HepG2 (cell line): ENCODE measurements around the gene TMEM198. TPM values are rescaled to one million over a fixed set of nuclear protein-coding genes. Genes with fewer than 3 reads are reported as not detected.

Experiments used
- ATAC-seq: fragments of 200-7000 bp; cut with Tn5 transposase; 3 replicates; pipeline ENCODE4 v1.9.1; 2020; ENCODE audit warnings: mild to moderate bottlenecking, moderate library complexity
- BruUV-seq: library from RNA; stranded (reverse); fragments of 400-500 nt; replicated peaks from 2 replicates; lab custom pipeline; 2021; lab: Mats Ljungman, UMichigan
- CTCF ChIA-PET: fragments of 300-600 bp; formaldehyde crosslinking; extraction: SDS; loops from one replicate; lab custom pipeline; 2021; ENCODE audit warnings: low total read pairs, inconsistent platforms, low intra/inter-chr PET ratio; lab: Yijun Ruan, JAX
- POLR2A ChIA-PET: fragments of 350-600 bp; sonication (Branson Sonifier 250); formaldehyde crosslinking; loops from one replicate; lab custom pipeline; 2020; ENCODE audit warnings: antibody characterized with exemption, inconsistent platforms; lab: Yijun Ruan, JAX
- DNase-seq: peaks from one replicate; pipeline ENCODE4 v3.0.0-alpha.2; 2015; ENCODE audit warnings: low spot score
- FAIRE-seq: peaks from 3 replicates; lab custom pipeline; 2011; peaks lifted over from hg19 to GRCh38; lab: Jason Lieb, UNC
- H2AFZ ChIP-seq: one replicate; pipeline ENCODE4 v1.6.1; 2011; ENCODE audit warnings: low read length, inconsistent platforms
- H3K27ac ChIP-seq: fragments of 300-600 bp; 3 replicates; pipeline ENCODE4 v1.8.0; 2011; ENCODE audit warnings: mixed run types, mild to moderate bottlenecking, mixed read lengths, low read length, inconsistent platforms; ENCODE audit not compliant: insufficient read depth; ENCODE audit errors: extremely low read length
- H3K27me3 ChIP-seq, 2 experiments: fragments of 200-600 bp in 1 of 2; 2 replicates in 1 of 2; 3 replicates in 1 of 2; pipeline versions ENCODE4 v1.6.0 to v1.8.0; 2011; ENCODE audit warnings: low read length in 2 of 2, mild to moderate bottlenecking in 2 of 2, moderate library complexity in 2 of 2, inconsistent platforms in 1 of 2; ENCODE audit not compliant: insufficient read depth in 2 of 2, control insufficient read depth in 1 of 2
- H3K36me3 ChIP-seq, 2 experiments: fragments of 200-600 bp in 1 of 2; replicated peaks in 1 of 2; 2 replicates in 1 of 2; 3 replicates in 1 of 2; pipeline versions ENCODE4 v1.5.1 to v1.8.0; 2011; ENCODE audit warnings: low read length in 2 of 2, inconsistent platforms in 1 of 2; ENCODE audit not compliant: insufficient read depth in 2 of 2, control insufficient read depth in 1 of 2
- H3K4me1 ChIP-seq: 2 replicates; pipeline ENCODE4 v1.5.1; 2012; ENCODE audit warnings: low read length, inconsistent platforms; ENCODE audit not compliant: insufficient read depth
- H3K4me2 ChIP-seq: 2 replicates; pipeline ENCODE4 v1.6.0; 2011; ENCODE audit warnings: low read depth, low read length, inconsistent platforms
- H3K4me3 ChIP-seq, 3 experiments: fragments of 200-600 bp in 1 of 3; sonication (generic), shearing (Covaris generic) in 1 of 3; replicated peaks in 1 of 3; 2 replicates each; pipeline ENCODE4 v1.5.1; 2011 to 2016; ENCODE audit warnings: low read length in 3 of 3, inconsistent platforms in 2 of 3, low read depth in 2 of 3, mild to moderate bottlenecking in 2 of 3, control low read depth in 1 of 3, mixed read lengths in 1 of 3; ENCODE audit not compliant: insufficient read depth in 1 of 3
- H3K79me2 ChIP-seq: one replicate; pipeline ENCODE4 v1.6.1; 2011; ENCODE audit warnings: low read length, inconsistent platforms; ENCODE audit not compliant: insufficient read depth
- H3K9ac ChIP-seq: 2 replicates; pipeline ENCODE4 v1.6.0; 2011; ENCODE audit warnings: mild to moderate bottlenecking, low read depth, low read length, inconsistent platforms; ENCODE audit not compliant: insufficient read depth
- H3K9me3 ChIP-seq: 2 replicates; pipeline ENCODE4 v1.5.1; 2012; ENCODE audit warnings: mild to moderate bottlenecking, low read length
- H4K20me1 ChIP-seq: 2 replicates; pipeline ENCODE4 v1.6.0; 2011; ENCODE audit warnings: inconsistent platforms, mild to moderate bottlenecking, low read length, moderate library complexity; ENCODE audit not compliant: insufficient read depth
- CEBPB ChIP-seq: IDR thresholded peaks from 2 replicates; pipeline ENCODE4 v1.6.1; 2011; ENCODE audit warnings: low read depth, low read length, improper control_type of control experiment, borderline replicate concordance
- CENPT ChIP-seq: sonication (generic); formaldehyde crosslinking; IDR thresholded peaks from 2 replicates; pipeline ENCODE4 v1.8.0; 2022; ENCODE audit warnings: low read depth, mild to moderate bottlenecking, moderate library complexity, missing genetic modification reagents
- DRAP1 ChIP-seq: IDR thresholded peaks from 2 replicates; pipeline ENCODE4 v1.6.1; 2016; ENCODE audit warnings: missing genetic modification reagents, missing compliant biosample characterization
- JARID2 ChIP-seq: sonication (generic); formaldehyde crosslinking; IDR thresholded peaks from 2 replicates; pipeline ENCODE4 v1.8.1; 2023; ENCODE audit warnings: missing genetic modification reagents, inconsistent platforms; ENCODE audit not compliant: insufficient replicate concordance
- MAZ ChIP-seq, 2 experiments: sonication (generic) in 1 of 2; formaldehyde crosslinking in 1 of 2; IDR thresholded peaks; 2 replicates each; pipeline versions ENCODE4 v1.5.0 to v1.6.1; 2012 to 2020; ENCODE audit warnings: low read depth in 2 of 2, mild to moderate bottlenecking in 2 of 2, borderline replicate concordance in 1 of 2, improper control_type of control experiment in 1 of 2, low read length in 1 of 2, missing genetic modification reagents in 1 of 2, moderate library complexity in 1 of 2
- PRPF4 ChIP-seq: fragments of 200-400 bp; formaldehyde crosslinking; IDR thresholded peaks from 2 replicates; pipeline ENCODE4 v1.6.1; 2016; ENCODE audit warnings: low read length, low read depth; ENCODE audit not compliant: poor library complexity, severe bottlenecking
- RAD21 ChIP-seq: fragments of 450-650 bp; formaldehyde crosslinking; IDR thresholded peaks from 2 replicates; pipeline ENCODE4 v1.5.0; 2020; ENCODE audit warnings: mild to moderate bottlenecking
- RCOR2 ChIP-seq: IDR thresholded peaks from 2 replicates; pipeline ENCODE4 v1.6.1; 2016; ENCODE audit warnings: missing biosample characterization, missing genetic modification reagents
- STAT5B ChIP-seq: sonication (generic); formaldehyde crosslinking; IDR thresholded peaks from 2 replicates; pipeline ENCODE4 v1.4.0; 2020; ENCODE audit warnings: missing genetic modification reagents
- ZNF432 ChIP-seq: sonication (generic); formaldehyde crosslinking; IDR thresholded peaks from 2 replicates; pipeline ENCODE4 v1.5.0; 2020; ENCODE audit warnings: missing genetic modification reagents, mild to moderate bottlenecking, borderline replicate concordance
- WGBS: methylation state at CpG from one replicate; pipeline ENCODE4 v1.1.6; 2017; ENCODE audit warnings: low lambda C conversion rate; 5-methylcytosine and 5-hydroxymethylcytosine counted together
- in situ Hi-C: cut with HindIII; loops from 2 replicates; pipeline ENCODE4 v1.10.0; 2017; ENCODE audit warnings: low pct_unique_long_range_greater_than_20kb; ENCODE audit not compliant: extremely low pct_ligation_motif_present
- intact Hi-C: fragments of 100-400 bp; cut with micrococcal nuclease; formaldehyde crosslinking; loops from one replicate; pipeline ENCODE4 v1.10.0; 2022; ENCODE audit not compliant: unreplicated experiment
- polyA plus RNA-seq, 8 experiments: library from polyadenylated mRNA; depleted of rRNA in 3 of 8; stranded (reverse) in 7 of 8; unstranded in 1 of 8; fragments of >200 nt; fragmentation: Illumina TruSeq in 4 of 8; extraction: Trizol in 4 of 8; gene quantifications; 2 replicates each; pipeline versions ENCODE4 v1.2.1 to v1.2.3, GENCODE V29; 2011 to 2016; ENCODE audit warnings: low read depth in 4 of 8, missing spikeins in 1 of 8, mixed read lengths in 1 of 8; ENCODE audit not compliant: insufficient read depth in 1 of 8
- total RNA-seq, 5 experiments: library from RNA; depleted of rRNA; stranded (reverse); fragments of >200 nt; fragmentation: Illumina TruSeq; extraction: Trizol; gene quantifications; 2 replicates each; pipeline ENCODE4 v1.2.3, GENCODE V29; 2016; ENCODE audit warnings: low read depth in 1 of 5
- TF ChIP-seq, protein P1 (sequence below): sonication (generic); formaldehyde crosslinking; IDR thresholded peaks from 2 replicates; pipeline ENCODE4 v1.4.0; 2020; ENCODE audit warnings: missing genetic modification reagents
- TF ChIP-seq, protein P2 (sequence below): sonication (generic); formaldehyde crosslinking; IDR thresholded peaks from 2 replicates; pipeline ENCODE4 v1.4.0; 2020; ENCODE audit warnings: missing genetic modification reagents
- TF ChIP-seq, protein P3 (sequence below): sonication (generic); formaldehyde crosslinking; IDR thresholded peaks from 2 replicates; pipeline ENCODE4 v1.4.0; 2020; ENCODE audit warnings: missing genetic modification reagents, borderline replicate concordance

The TMEM198 gene
- total and polyA plus RNA-seq, 2 of the 13 experiments (the other 11 are each of a cell fraction or from before 2014, with no cell fraction given): 17.3 to 23.5 TPM

GRCh38 chr2:219521066-219521880 is 22.6 kb upstream of the TMEM198 start:
- H3K27me3 ChIP-seq: peaks cover 24 to 96% of the 10 kb centered on the region in 2 experiments
- POLR2A ChIA-PET: interaction anchor here (0.6 to 1.7 kb wide), 2 partner anchors 9 to 23 kb away, joined by 4 to 5 read pairs; partner anchors contain the start of gene GMPPA
- DNase-seq: peak; percentile 33
- no peak for TF ChIP-seq ZNF432
- TF ChIP-seq, protein P1, sequence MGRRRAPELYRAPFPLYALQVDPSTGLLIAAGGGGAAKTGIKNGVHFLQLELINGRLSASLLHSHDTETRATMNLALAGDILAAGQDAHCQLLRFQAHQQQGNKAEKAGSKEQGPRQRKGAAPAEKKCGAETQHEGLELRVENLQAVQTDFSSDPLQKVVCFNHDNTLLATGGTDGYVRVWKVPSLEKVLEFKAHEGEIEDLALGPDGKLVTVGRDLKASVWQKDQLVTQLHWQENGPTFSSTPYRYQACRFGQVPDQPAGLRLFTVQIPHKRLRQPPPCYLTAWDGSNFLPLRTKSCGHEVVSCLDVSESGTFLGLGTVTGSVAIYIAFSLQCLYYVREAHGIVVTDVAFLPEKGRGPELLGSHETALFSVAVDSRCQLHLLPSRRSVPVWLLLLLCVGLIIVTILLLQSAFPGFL: no peak
- TF ChIP-seq JARID2 (CRISPR knock-in tag): no peak
- no peak for TF ChIP-seq PRPF4
- TF ChIP-seq STAT5B: no peak
- TF ChIP-seq DRAP1 (CRISPR knock-in tag): no peak
- no peak for TF ChIP-seq CEBPB
- TF ChIP-seq, protein P2, sequence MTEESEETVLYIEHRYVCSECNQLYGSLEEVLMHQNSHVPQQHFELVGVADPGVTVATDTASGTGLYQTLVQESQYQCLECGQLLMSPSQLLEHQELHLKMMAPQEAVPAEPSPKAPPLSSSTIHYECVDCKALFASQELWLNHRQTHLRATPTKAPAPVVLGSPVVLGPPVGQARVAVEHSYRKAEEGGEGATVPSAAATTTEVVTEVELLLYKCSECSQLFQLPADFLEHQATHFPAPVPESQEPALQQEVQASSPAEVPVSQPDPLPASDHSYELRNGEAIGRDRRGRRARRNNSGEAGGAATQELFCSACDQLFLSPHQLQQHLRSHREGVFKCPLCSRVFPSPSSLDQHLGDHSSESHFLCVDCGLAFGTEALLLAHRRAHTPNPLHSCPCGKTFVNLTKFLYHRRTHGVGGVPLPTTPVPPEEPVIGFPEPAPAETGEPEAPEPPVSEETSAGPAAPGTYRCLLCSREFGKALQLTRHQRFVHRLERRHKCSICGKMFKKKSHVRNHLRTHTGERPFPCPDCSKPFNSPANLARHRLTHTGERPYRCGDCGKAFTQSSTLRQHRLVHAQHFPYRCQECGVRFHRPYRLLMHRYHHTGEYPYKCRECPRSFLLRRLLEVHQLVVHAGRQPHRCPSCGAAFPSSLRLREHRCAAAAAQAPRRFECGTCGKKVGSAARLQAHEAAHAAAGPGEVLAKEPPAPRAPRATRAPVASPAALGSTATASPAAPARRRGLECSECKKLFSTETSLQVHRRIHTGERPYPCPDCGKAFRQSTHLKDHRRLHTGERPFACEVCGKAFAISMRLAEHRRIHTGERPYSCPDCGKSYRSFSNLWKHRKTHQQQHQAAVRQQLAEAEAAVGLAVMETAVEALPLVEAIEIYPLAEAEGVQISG (CRISPR knock-in tag): 0 out of 2 replicates have a peak, but pooled peaks have one; percentile 27
- TF ChIP-seq RCOR2 (CRISPR knock-in tag): no peak
- peak; percentile 23; the same call in 1 of the 2 replicates for TF ChIP-seq RAD21 (CRISPR knock-in tag)
- TF ChIP-seq, protein P3, sequence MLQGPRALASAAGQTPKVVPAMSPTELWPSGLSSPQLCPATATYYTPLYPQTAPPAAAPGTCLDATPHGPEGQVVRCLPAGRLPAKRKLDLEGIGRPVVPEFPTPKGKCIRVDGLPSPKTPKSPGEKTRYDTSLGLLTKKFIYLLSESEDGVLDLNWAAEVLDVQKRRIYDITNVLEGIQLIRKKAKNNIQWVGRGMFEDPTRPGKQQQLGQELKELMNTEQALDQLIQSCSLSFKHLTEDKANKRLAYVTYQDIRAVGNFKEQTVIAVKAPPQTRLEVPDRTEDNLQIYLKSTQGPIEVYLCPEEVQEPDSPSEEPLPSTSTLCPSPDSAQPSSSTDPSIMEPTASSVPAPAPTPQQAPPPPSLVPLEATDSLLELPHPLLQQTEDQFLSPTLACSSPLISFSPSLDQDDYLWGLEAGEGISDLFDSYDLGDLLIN: no peak
- TF ChIP-seq CENPT: no peak
- peak; percentile 76; the same call in 1 of the 2 replicates for TF ChIP-seq MAZ (IDR thresholded peaks at IDR 0.05; ENCODE audit: borderline replicate concordance, low read depth, low read length)
- peak; percentile 72 for TF ChIP-seq MAZ (CRISPR knock-in tag; IDR thresholded peaks at IDR 0.05; ENCODE audit: low read depth)

More at GRCh38 chr2:219521066-219521880, 22.6 kb upstream of the TMEM198 start:
- H3K4me1 ChIP-seq: peaks cover 29% of the 10 kb centered on the region; the same call in 1 of the 2 replicates
- no peak overlapping the region for H3K9ac ChIP-seq
- no peak overlapping the region for H3K27ac ChIP-seq
- no peaks in the 10 kb centered on the region for H3K9me3 ChIP-seq
- no peak overlapping the region for H2AFZ ChIP-seq
- FAIRE-seq (no peak), ATAC-seq (peak; percentile 81)
- H3K4me2 ChIP-seq: 0 out of 2 replicates have a peak overlapping the region, but pooled peaks have one; percentile 8
- H3K4me3 ChIP-seq: no peak overlapping the region
- H3K79me2 ChIP-seq: no peaks in the 10 kb centered on the region
- intact Hi-C loops: loop anchor here (2.0 kb wide), 1 partner anchor 44 kb away; no protein-coding TSS in a partner anchor
- 2% methylated on average over 14 of the region's 14 CpGs for WGBS
- H4K20me1 ChIP-seq: no peaks in the 10 kb centered on the region
- CTCF ChIA-PET: interaction anchor here (0.9 to 2.1 kb wide), 3 partner anchors 9 to 26 kb away, joined by 3 to 7 read pairs (median 5); a partner anchor contains a TSS
- BruUV-seq: no TSS peak
- in situ Hi-C loops: loop anchor here (10.0 kb wide), 1 partner anchor 46 kb away; no protein-coding TSS in a partner anchor
- H3K36me3 ChIP-seq: no peaks in the 10 kb centered on the region
